H1 (cell line): ENCODE data around the gene FGFBP1.

Experiments used
- CBX5 ChIP-seq: fragments of 300-800, 300-1000 bp; sonication (generic); IDR thresholded peaks from 2 replicates; pipeline ENCODE4 v1.7.1; 2016; ENCODE audit warnings: antibody characterized with exemption, low read length, low read depth
- CEBPB ChIP-seq: IDR thresholded peaks from 2 replicates; pipeline ENCODE4 v1.6.1; 2012; ENCODE audit warnings: low read depth, low read length
- CHD2 ChIP-seq: IDR thresholded peaks from 2 replicates; pipeline ENCODE4 v1.6.1; 2012; ENCODE audit warnings: low read length, improper control_type of control experiment
- EP300 ChIP-seq, 2 experiments: IDR thresholded peaks; 1 replicate in 1 of 2; 2 replicates in 1 of 2; pipeline ENCODE4 v1.6.1; 2011 to 2012; ENCODE audit warnings: low read depth in 2 of 2, low read length in 2 of 2, mild to moderate bottlenecking in 2 of 2, borderline replicate concordance in 1 of 2, inconsistent platforms in 1 of 2, moderate library complexity in 1 of 2
- EZH2 ChIP-seq: fragments of 200-600 bp; sonication (generic); IDR thresholded peaks from 2 replicates; pipeline ENCODE4 v1.7.1; 2012; ENCODE audit warnings: low read depth, mild to moderate bottlenecking, moderate library complexity, low read length, inconsistent platforms; ENCODE audit not compliant: severe bottlenecking
- GABPA ChIP-seq: IDR thresholded peaks from 2 replicates; pipeline ENCODE4 v1.6.1; 2011; ENCODE audit warnings: mild to moderate bottlenecking, low read length, moderate library complexity, borderline replicate concordance; ENCODE audit not compliant: insufficient read depth
- JUN ChIP-seq: IDR thresholded peaks from 2 replicates; pipeline ENCODE4 v1.6.1; 2011; ENCODE audit warnings: low read depth, mild to moderate bottlenecking, improper control_type of control experiment, low read length
- NRF1 ChIP-seq: IDR thresholded peaks from 2 replicates; pipeline ENCODE4 v1.6.1; 2011; ENCODE audit warnings: mild to moderate bottlenecking, low read depth, low read length, improper control_type of control experiment
- POLR2AphosphoS5 ChIP-seq: IDR thresholded peaks from 2 replicates; pipeline ENCODE4 v1.6.1; 2011; ENCODE audit warnings: low read depth, low read length
- RAD21 ChIP-seq, 2 experiments: IDR thresholded peaks in 1 of 2; conservative IDR thresholded peaks in 1 of 2; 2 replicates each; pipeline ENCODE4 v1.6.1; 2011; ENCODE audit warnings: low read depth in 2 of 2, low read length in 2 of 2, improper control_type of control experiment in 1 of 2, inconsistent platforms in 1 of 2, mild to moderate bottlenecking in 1 of 2, moderate library complexity in 1 of 2
- RBBP5 ChIP-seq: IDR thresholded peaks from 2 replicates; pipeline ENCODE4 v1.7.1; 2012; ENCODE audit warnings: low read depth, mild to moderate bottlenecking, inconsistent platforms, low read length, moderate library complexity, borderline replicate concordance
- SIN3A ChIP-seq, 2 experiments: IDR thresholded peaks in 1 of 2; conservative IDR thresholded peaks in 1 of 2; 2 replicates each; pipeline ENCODE4 v1.6.1; 2011 to 2012; ENCODE audit warnings: low read length in 2 of 2, improper control_type of control experiment in 1 of 2, low read depth in 1 of 2, mild to moderate bottlenecking in 1 of 2
- SIRT6 ChIP-seq: IDR thresholded peaks from one replicate; pipeline ENCODE4 v1.7.1; 2012; ENCODE audit warnings: low read length, inconsistent platforms
- TF ChIP-seq, protein P1 (sequence below), 3 experiments: IDR thresholded peaks; 1 replicate in 2 of 3; 2 replicates in 1 of 3; pipeline versions ENCODE4 v1.5.1 to v1.6.1; 2011; ENCODE audit warnings: low read length in 3 of 3, mild to moderate bottlenecking in 3 of 3, inconsistent platforms in 2 of 3, low read depth in 1 of 3, moderate library complexity in 1 of 3; ENCODE audit not compliant: insufficient read depth in 1 of 3; ENCODE audit errors: control extremely low read depth in 1 of 3

DNA sequence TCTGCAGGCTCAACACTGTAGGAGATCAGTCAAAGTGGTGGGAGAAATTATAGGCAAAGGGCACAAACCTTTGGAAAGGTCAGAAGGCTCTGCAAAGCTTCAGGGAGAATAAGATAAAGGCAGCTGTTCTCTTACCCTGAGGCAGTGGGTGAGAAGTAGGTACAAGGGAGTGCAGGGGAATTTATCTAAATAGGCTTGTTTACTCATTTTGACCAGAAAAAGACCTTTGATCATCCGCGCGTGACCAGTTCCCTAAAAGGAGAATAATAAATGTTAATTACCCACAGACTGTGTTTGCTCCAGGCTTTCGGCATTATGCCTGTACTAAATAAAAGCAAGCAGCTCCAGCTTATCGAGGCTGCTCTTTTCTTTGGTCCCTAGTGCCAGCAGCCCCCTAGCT lies 15.1 kb upstream of the FGFBP1 start:
- TF ChIP-seq, protein P1, sequence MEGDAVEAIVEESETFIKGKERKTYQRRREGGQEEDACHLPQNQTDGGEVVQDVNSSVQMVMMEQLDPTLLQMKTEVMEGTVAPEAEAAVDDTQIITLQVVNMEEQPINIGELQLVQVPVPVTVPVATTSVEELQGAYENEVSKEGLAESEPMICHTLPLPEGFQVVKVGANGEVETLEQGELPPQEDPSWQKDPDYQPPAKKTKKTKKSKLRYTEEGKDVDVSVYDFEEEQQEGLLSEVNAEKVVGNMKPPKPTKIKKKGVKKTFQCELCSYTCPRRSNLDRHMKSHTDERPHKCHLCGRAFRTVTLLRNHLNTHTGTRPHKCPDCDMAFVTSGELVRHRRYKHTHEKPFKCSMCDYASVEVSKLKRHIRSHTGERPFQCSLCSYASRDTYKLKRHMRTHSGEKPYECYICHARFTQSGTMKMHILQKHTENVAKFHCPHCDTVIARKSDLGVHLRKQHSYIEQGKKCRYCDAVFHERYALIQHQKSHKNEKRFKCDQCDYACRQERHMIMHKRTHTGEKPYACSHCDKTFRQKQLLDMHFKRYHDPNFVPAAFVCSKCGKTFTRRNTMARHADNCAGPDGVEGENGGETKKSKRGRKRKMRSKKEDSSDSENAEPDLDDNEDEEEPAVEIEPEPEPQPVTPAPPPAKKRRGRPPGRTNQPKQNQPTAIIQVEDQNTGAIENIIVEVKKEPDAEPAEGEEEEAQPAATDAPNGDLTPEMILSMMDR (IDR thresholded peaks at IDR 0.05; ENCODE audit: control extremely low read depth in 1 of 3, insufficient read depth in 1 of 3, low read depth in 1 of 3, low read length in 3 of 3), result no peak
- TF ChIP-seq CHD2, result no peak
- no peak for TF ChIP-seq GABPA
- no peak for TF ChIP-seq RBBP5
- TF ChIP-seq CEBPB, result no peak
- TF ChIP-seq CBX5, result no peak
- TF ChIP-seq POLR2AphosphoS5, result no peak
- no peak for TF ChIP-seq EP300 (IDR thresholded peaks at IDR 0.05; ENCODE audit: borderline replicate concordance in 1 of 2, low read depth in 2 of 2, low read length in 2 of 2)
- TF ChIP-seq NRF1, result no peak
- TF ChIP-seq SIN3A (conservative IDR thresholded peaks at IDR 0.05 in 1 of 2, IDR thresholded peaks at IDR 0.05 in 1 of 2; ENCODE audit: low read depth in 1 of 2, low read length in 2 of 2), result no peak
- TF ChIP-seq RAD21 (IDR thresholded peaks at IDR 0.05 in 1 of 2, conservative IDR thresholded peaks at IDR 0.05 in 1 of 2; ENCODE audit: low read depth in 2 of 2, low read length in 2 of 2), result no peak
- no peak for TF ChIP-seq SIRT6
- no peak for TF ChIP-seq EZH2
- no peak for TF ChIP-seq JUN
